Ovary (tissue), 9 donors: ENCODE measurements around the gene UROC1. TPM values are rescaled to one million over a fixed set of nuclear protein-coding genes. Genes with fewer than 3 reads are reported as not detected.

Experiments used
- DNase-seq, 5 donors: peaks; one replicate each; pipeline ENCODE4 v3.0.0-alpha.2; 2019 to 2020
- H3K27ac ChIP-seq, 2 donors: fragments of 200-600 bp; one replicate each; pipeline versions ENCODE4 v1.5.1 to v1.8.0; 2019 to 2022
- H3K27me3 ChIP-seq: fragments of 200-600 bp; one replicate; pipeline ENCODE4 v1.8.0; 2022
- H3K36me3 ChIP-seq: fragments of 200-600 bp; sonication (generic); one replicate; pipeline ENCODE4 v1.5.1; 2019
- H3K4me1 ChIP-seq: one replicate; pipeline ENCODE4 v1.8.1; 2013; ENCODE audit warnings: mild to moderate bottlenecking, moderate library complexity; ENCODE audit not compliant: insufficient read depth
- H3K4me3 ChIP-seq: fragments of 200-600 bp; sonication (generic); one replicate; pipeline ENCODE4 v1.5.1; 2017
- H3K9me3 ChIP-seq, 2 donors: fragments of 200-600 bp in 1 of 2; sonication (generic) in 1 of 2; one replicate each; pipeline versions ENCODE4 v1.5.1 to v1.8.1; 2013 to 2019; ENCODE audit warnings: mild to moderate bottlenecking in 1 of 2, moderate library complexity in 1 of 2
- CTCF ChIP-seq, 3 donors: fragments of 450-650 bp in 2 of 3; fragments of 200-600 bp in 1 of 3; IDR thresholded peaks; one replicate each; pipeline versions ENCODE4 v1.5.1 to v1.8.0; 2016 to 2022; ENCODE audit warnings: antibody characterized with exemption in 3 of 3, mild to moderate bottlenecking in 1 of 3
- EP300 ChIP-seq: sonication (generic); formaldehyde crosslinking; IDR thresholded peaks from one replicate; pipeline ENCODE4 v1.6.1; 2017; ENCODE audit warnings: antibody characterized with exemption
- POLR2A ChIP-seq: fragments of 450-650 bp; IDR thresholded peaks from one replicate; pipeline ENCODE4 v1.6.1; 2017; ENCODE audit warnings: antibody characterized with exemption, mild to moderate bottlenecking, moderate library complexity
- WGBS, 3 donors: extraction: QIAGEN DNeasy Blood & Tissue Kit in 1 of 3; methylation state at CpG; one replicate each; pipeline versions ENCODE4 v1.1.5 to v1.1.7; 2013 to 2017; 5-methylcytosine and 5-hydroxymethylcytosine counted together
- intact Hi-C, 4 donors: fragments of 100-400 bp; cut with DNase I; formaldehyde crosslinking; loops; one replicate each; pipeline versions ENCODE4 v1.11.0 to v1.15.1; 2022 to 2023
- polyA plus RNA-seq, 2 donors: library from polyadenylated mRNA; stranded (reverse); fragments of 200-250 nt in 1 of 2; fragments of 350-450 nt in 1 of 2; fragmentation: Illumina TruSeq in 1 of 2; extraction: RNeasy Lipid Tissue Mini Kit (QIAGEN cat#74804) in 1 of 2; gene quantifications; one replicate each; pipeline ENCODE4 v1.2.3, GENCODE V29; 2013 to 2014
- total RNA-seq, 7 donors: library from RNA; depleted of rRNA in 2 of 7; stranded (reverse); fragments of >200 nt in 2 of 7; fragmentation: NEBNext Ultra II Directional in 3 of 7; extraction: Animal tissue kit (Norgen Biotek cat#: 25700) in 3 of 7; gene quantifications; one replicate each; pipeline versions ENCODE4 v1.1.0 to v1.2.4, GENCODE V29; 2016 to 2023
- donor health status: DM: no; HTN: no; CAD: no; lungs with moderate emphysema.
- donor health status: DM: no; HTN: no; CAD: no.
- donor health status: Bipolar disorder and iron deficiency.
- donor health status: DM: yes; HTN: yes; CAD: no.
- donor health status: DM: no; HTN: no; CAD: no.
- donor health status: DM: yes; HTN: yes; CAD: no.

The UROC1 gene
- total and polyA plus RNA-seq, 9 donors: 0.06 to 0.32 (median 0.12) TPM; not detected in 4

DNA sequence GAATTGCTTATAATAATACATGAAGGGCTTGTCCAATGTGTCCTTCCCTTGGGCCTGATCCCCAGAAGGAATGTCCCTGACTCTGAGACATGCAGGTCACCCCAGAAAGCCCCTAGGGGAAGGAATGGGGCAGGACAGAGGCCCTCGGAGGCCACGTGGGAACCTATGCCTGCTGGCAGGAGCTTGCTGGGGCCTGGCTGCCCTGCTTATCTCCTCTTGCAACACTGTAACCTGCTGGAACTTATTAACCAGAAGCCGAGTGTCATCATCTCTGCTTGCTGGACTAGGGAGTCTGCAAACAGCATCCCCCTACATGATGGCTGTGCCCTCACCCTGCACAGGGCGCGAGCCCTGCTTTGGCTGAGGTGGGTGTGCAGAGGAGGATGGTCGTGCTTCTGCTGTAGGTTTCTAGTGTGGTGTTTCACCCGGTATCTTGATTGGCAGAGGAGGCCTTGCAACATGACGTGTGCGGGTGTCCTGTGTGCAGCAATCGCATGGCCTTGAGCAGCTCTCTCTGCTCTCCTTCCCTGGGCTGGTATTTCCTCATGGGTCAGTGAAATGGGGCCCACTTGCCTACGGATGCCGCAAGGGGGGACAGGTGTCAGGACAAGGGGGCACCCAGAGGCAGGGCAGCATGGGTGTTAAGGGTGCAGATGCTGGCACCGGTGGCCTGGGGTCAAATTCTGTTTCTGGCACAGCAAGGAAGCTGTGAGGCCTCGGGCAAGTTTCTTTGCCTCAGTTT lies 11.4 kb upstream of the UROC1 start:
- no peak overlapping the region for H3K4me3 ChIP-seq
- no peaks in the 10 kb centered on the region for H3K36me3 ChIP-seq
- no peaks in the 10 kb centered on the region for H3K4me1 ChIP-seq
- WGBS, 3 donors: 66 to 69% (median 67%) methylated on average over 14 of the region's 14 CpGs
- intact Hi-C loops: loop anchor here in 3 of 4 donors (10.0 kb wide), 3 partner anchors 136 to 1016 kb away; no protein-coding TSS in a partner anchor
- TF ChIP-seq POLR2A (no peak), CTCF (IDR thresholded peaks at IDR 0.05) (no peak), EP300 (no peak)
- H3K27ac ChIP-seq: no peak overlapping the region
- no peak for DNase-seq
- H3K27me3 ChIP-seq: no peaks in the 10 kb centered on the region
- no peaks in the 10 kb centered on the region for H3K9me3 ChIP-seq

DNA sequence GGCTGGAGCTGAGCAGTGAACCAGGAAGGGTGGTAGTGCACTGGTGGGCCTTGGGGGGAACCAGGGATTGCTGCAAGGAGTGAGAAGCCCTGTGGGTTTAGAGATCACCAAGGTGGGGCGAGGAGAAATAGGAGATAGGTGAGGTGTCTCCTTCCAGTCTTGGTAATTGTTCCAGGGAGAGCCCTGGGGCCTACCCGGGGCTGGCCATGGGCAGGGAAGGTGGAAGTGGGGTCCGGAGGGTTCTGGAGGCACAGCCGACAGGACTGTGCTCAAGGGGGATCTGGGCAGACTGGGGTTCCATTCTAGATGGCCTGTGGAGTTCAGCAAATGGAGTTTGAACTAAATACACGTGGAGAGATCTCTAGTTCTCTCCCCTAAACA lies 10.8 kb upstream of the UROC1 start:
- Histone ChIP-seq H3K27me3 (no peaks in the 10 kb centered on the region), H3K4me3 (no peak overlapping the region), H3K4me1 (no peaks in the 10 kb centered on the region), H3K9me3 (no peaks in the 10 kb centered on the region), H3K36me3 (no peaks in the 10 kb centered on the region), H3K27ac (no peak overlapping the region)
- 74 to 81% (median 76%) methylated on average over 5 of the region's 5 CpGs for WGBS, 3 donors
- TF ChIP-seq CTCF (IDR thresholded peaks at IDR 0.05) (no peak), POLR2A (no peak), EP300 (no peak)
- intact Hi-C loops: loop anchor here in 3 of 4 donors (10.0 kb wide), 3 partner anchors 136 to 1016 kb away; no protein-coding TSS in a partner anchor
- no peak for DNase-seq

DNA sequence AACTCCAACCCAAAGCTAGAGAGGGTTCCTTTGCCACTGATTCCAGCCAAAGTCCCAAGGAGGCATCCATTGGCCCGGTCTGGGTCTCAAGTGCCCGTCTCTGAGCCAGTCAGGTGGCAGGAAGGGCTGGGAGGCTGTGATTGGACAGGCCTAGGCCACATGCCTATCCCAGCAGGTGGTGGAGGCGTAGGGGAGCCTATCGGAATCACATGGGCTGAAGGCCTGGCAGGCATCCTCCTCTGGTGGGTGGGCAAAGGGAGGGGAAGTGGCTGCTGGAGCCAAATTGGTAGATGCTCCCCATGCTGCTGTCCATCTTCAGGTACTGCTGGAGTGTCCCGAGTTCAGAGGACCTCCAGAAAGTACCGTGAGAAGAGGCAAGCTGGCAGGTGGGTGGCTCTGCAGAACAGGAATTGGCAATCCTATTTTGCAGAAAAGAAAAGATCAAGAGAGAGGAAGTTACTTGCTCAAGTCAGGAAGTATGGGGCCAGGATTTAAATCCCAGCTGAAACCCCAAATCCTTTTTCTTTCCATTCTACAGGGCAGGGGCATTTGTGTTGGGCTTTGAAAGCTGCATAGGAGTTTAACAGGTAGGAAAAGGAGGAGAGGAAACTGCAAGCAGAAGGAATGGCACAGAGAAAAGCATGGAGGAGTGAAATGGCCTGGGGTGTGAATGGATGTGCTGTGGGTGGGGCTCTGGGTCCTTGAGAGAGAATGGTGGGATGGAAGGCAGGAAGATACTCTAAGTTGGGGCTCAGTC lies 10.1 kb upstream of the UROC1 start:
- 71 to 86% (median 72%) methylated on average over 6 of the region's 6 CpGs for WGBS, 3 donors
- DNase-seq: no peak

More for the DNA sequence above, 10.1 kb upstream of the UROC1 start:
- Histone ChIP-seq H3K4me3 (no peak overlapping the region), H3K27me3 (no peaks in the 10 kb centered on the region), H3K4me1 (no peaks in the 10 kb centered on the region), H3K9me3 (no peaks in the 10 kb centered on the region), H3K27ac (no peak overlapping the region), H3K36me3 (no peaks in the 10 kb centered on the region)
- intact Hi-C loops: loop anchor here in 3 of 4 donors (10.0 kb wide), 3 partner anchors 137 to 1017 kb away; no protein-coding TSS in a partner anchor
- TF ChIP-seq EP300 (no peak), CTCF (IDR thresholded peaks at IDR 0.05) (no peak), POLR2A (no peak)
